HepG2 (cell line): Measurements from ENCODE around the gene IGFL1. TPM values are rescaled to one million over a fixed set of nuclear protein-coding genes. Genes with fewer than 3 reads are reported as not detected.
A peak's percentile ranks its signal among the peaks of the same experiment; 100 is the strongest.

Source experiments
- AGO1 ChIP-seq: fragments of 200-400 bp; formaldehyde crosslinking; IDR thresholded peaks from 2 replicates; pipeline ENCODE4 v1.6.1; 2017; ENCODE audit warnings: mild to moderate bottlenecking, low read depth, low read length, moderate library complexity; ENCODE audit not compliant: poor library complexity, severe bottlenecking
- HDAC1 ChIP-seq: sonication (generic); formaldehyde crosslinking; IDR thresholded peaks from 2 replicates; pipeline ENCODE4 v1.5.1; 2020; ENCODE audit warnings: mild to moderate bottlenecking, missing genetic modification reagents
- MEIS1 ChIP-seq: sonication (generic); formaldehyde crosslinking; IDR thresholded peaks from 2 replicates; pipeline ENCODE4 v1.9.0; 2021; ENCODE audit warnings: mild to moderate bottlenecking, missing genetic modification reagents, moderate library complexity, borderline replicate concordance
- PCBP1 ChIP-seq: fragments of 200-400 bp; formaldehyde crosslinking; IDR thresholded peaks from 2 replicates; pipeline ENCODE4 v1.6.1; 2017; ENCODE audit warnings: mild to moderate bottlenecking, low read depth, low read length, borderline replicate concordance
- REPIN1 ChIP-seq: sonication (generic); formaldehyde crosslinking; IDR thresholded peaks from 2 replicates; pipeline ENCODE4 v1.8.0; 2022; ENCODE audit warnings: missing genetic modification reagents, low read depth, mild to moderate bottlenecking, borderline replicate concordance
- ZNF138 ChIP-seq: sonication (generic); formaldehyde crosslinking; IDR thresholded peaks from 2 replicates; pipeline ENCODE4 v1.5.0; 2020; ENCODE audit warnings: mild to moderate bottlenecking, low read depth, missing genetic modification reagents
- ZNF326 ChIP-seq: sonication (generic); formaldehyde crosslinking; IDR thresholded peaks from 2 replicates; pipeline ENCODE4 v1.4.0; 2020; ENCODE audit warnings: missing genetic modification reagents, borderline replicate concordance
- ZNF713 ChIP-seq: sonication (generic); formaldehyde crosslinking; IDR thresholded peaks from 2 replicates; pipeline ENCODE4 v1.4.0; 2020; ENCODE audit warnings: mild to moderate bottlenecking, missing genetic modification reagents
- ZNF878 ChIP-seq: sonication (generic); formaldehyde crosslinking; IDR thresholded peaks from 2 replicates; pipeline ENCODE4 v1.8.1; 2023; ENCODE audit warnings: mild to moderate bottlenecking, missing genetic modification reagents, moderate library complexity
- polyA plus RNA-seq, 8 experiments: library from polyadenylated mRNA; depleted of rRNA in 3 of 8; stranded (reverse) in 7 of 8; unstranded in 1 of 8; fragments of >200 nt; fragmentation: Illumina TruSeq in 4 of 8; extraction: Trizol in 4 of 8; gene quantifications; 2 replicates each; pipeline versions ENCODE4 v1.2.1 to v1.2.3, GENCODE V29; 2011 to 2016; ENCODE audit warnings: low read depth in 4 of 8, missing spikeins in 1 of 8, mixed read lengths in 1 of 8; ENCODE audit not compliant: insufficient read depth in 1 of 8
- total RNA-seq, 5 experiments: library from RNA; depleted of rRNA; stranded (reverse); fragments of >200 nt; fragmentation: Illumina TruSeq; extraction: Trizol; gene quantifications; 2 replicates each; pipeline ENCODE4 v1.2.3, GENCODE V29; 2016; ENCODE audit warnings: low read depth in 1 of 5
- TF ChIP-seq, protein P1 (sequence below): sonication (generic); formaldehyde crosslinking; IDR thresholded peaks from 2 replicates; pipeline ENCODE4 v1.5.0; 2020; ENCODE audit warnings: missing genetic modification reagents
- TF ChIP-seq, protein P2 (sequence below): sonication (generic); formaldehyde crosslinking; IDR thresholded peaks from 2 replicates; pipeline ENCODE4 v1.5.0; 2020; ENCODE audit warnings: missing genetic modification reagents
- TF ChIP-seq, protein P3 (sequence below): sonication (generic); formaldehyde crosslinking; IDR thresholded peaks from 2 replicates; pipeline ENCODE4 v1.5.1; 2020; ENCODE audit warnings: mild to moderate bottlenecking, missing genetic modification reagents, borderline replicate concordance
- TF ChIP-seq, protein P4 (sequence below): sonication (generic); formaldehyde crosslinking; IDR thresholded peaks from 2 replicates; pipeline ENCODE4 v1.4.0; 2020; ENCODE audit warnings: mild to moderate bottlenecking, missing genetic modification reagents
- TF ChIP-seq, protein P5 (sequence below): sonication (generic); formaldehyde crosslinking; IDR thresholded peaks from 2 replicates; pipeline ENCODE4 v1.4.0; 2020; ENCODE audit warnings: missing genetic modification reagents

Gene IGFL1
- total and polyA plus RNA-seq, 2 of the 13 experiments (the other 11 are each of a cell fraction or from before 2014, with no cell fraction given), result not detected

DNA sequence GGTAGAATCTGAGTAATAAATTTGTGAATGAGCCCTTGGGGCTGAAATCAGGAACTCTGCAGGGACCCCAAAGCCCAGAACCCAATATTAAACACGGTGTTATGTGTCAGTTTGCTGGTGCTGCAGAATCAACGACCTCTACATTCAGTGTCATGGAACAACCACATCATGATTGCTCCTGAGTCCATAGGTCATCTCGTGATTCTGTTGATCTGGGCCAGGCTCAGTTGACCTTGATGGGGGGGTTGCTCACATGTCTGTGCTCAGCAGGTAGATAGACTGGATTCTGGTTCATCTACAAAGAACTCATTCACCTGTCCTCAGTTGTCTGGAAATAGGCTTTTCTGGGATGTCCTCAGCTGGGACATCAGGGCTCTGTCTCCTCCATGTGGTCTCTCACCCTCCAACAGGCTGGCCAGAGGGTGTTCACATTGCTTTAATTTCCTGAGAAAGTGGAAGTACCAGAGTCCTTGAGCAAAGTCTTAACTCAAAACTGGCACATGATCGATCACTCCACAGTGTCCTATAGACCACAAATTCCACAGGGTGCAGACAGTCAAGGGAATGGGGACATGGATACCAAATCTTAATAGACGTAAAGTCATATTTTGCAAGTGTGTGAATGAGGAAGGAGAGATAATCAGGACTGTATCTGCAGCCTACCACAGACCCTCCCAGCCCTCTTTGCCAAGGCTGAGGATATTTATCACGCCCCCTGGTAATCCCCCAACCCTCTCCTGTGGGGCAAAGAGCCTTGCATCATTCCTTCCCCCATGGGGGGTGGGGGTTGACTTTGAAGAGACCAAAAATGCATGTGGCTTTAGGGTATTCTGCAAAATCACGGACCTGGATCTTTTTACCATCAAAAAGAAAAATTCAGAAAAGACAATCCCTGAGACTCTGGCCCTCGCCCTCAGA, 39.3 kb upstream of the IGFL1 start (continued):
- no peak for TF ChIP-seq PCBP1
- TF ChIP-seq, protein P1, sequence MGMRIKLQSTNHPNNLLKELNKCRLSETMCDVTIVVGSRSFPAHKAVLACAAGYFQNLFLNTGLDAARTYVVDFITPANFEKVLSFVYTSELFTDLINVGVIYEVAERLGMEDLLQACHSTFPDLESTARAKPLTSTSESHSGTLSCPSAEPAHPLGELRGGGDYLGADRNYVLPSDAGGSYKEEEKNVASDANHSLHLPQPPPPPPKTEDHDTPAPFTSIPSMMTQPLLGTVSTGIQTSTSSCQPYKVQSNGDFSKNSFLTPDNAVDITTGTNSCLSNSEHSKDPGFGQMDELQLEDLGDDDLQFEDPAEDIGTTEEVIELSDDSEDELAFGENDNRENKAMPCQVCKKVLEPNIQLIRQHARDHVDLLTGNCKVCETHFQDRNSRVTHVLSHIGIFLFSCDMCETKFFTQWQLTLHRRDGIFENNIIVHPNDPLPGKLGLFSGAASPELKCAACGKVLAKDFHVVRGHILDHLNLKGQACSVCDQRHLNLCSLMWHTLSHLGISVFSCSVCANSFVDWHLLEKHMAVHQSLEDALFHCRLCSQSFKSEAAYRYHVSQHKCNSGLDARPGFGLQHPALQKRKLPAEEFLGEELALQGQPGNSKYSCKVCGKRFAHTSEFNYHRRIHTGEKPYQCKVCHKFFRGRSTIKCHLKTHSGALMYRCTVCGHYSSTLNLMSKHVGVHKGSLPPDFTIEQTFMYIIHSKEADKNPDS (CRISPR knock-in tag), result no peak
- TF ChIP-seq HDAC1, result peak; percentile 29; the same call in 1 of the 2 replicates
- TF ChIP-seq, protein P2, sequence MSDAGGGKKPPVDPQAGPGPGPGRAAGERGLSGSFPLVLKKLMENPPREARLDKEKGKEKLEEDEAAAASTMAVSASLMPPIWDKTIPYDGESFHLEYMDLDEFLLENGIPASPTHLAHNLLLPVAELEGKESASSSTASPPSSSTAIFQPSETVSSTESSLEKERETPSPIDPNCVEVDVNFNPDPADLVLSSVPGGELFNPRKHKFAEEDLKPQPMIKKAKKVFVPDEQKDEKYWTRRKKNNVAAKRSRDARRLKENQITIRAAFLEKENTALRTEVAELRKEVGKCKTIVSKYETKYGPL (CRISPR knock-in tag), result no peak
- no peak for TF ChIP-seq AGO1
- TF ChIP-seq MEIS1, result no peak
- TF ChIP-seq, protein P3, sequence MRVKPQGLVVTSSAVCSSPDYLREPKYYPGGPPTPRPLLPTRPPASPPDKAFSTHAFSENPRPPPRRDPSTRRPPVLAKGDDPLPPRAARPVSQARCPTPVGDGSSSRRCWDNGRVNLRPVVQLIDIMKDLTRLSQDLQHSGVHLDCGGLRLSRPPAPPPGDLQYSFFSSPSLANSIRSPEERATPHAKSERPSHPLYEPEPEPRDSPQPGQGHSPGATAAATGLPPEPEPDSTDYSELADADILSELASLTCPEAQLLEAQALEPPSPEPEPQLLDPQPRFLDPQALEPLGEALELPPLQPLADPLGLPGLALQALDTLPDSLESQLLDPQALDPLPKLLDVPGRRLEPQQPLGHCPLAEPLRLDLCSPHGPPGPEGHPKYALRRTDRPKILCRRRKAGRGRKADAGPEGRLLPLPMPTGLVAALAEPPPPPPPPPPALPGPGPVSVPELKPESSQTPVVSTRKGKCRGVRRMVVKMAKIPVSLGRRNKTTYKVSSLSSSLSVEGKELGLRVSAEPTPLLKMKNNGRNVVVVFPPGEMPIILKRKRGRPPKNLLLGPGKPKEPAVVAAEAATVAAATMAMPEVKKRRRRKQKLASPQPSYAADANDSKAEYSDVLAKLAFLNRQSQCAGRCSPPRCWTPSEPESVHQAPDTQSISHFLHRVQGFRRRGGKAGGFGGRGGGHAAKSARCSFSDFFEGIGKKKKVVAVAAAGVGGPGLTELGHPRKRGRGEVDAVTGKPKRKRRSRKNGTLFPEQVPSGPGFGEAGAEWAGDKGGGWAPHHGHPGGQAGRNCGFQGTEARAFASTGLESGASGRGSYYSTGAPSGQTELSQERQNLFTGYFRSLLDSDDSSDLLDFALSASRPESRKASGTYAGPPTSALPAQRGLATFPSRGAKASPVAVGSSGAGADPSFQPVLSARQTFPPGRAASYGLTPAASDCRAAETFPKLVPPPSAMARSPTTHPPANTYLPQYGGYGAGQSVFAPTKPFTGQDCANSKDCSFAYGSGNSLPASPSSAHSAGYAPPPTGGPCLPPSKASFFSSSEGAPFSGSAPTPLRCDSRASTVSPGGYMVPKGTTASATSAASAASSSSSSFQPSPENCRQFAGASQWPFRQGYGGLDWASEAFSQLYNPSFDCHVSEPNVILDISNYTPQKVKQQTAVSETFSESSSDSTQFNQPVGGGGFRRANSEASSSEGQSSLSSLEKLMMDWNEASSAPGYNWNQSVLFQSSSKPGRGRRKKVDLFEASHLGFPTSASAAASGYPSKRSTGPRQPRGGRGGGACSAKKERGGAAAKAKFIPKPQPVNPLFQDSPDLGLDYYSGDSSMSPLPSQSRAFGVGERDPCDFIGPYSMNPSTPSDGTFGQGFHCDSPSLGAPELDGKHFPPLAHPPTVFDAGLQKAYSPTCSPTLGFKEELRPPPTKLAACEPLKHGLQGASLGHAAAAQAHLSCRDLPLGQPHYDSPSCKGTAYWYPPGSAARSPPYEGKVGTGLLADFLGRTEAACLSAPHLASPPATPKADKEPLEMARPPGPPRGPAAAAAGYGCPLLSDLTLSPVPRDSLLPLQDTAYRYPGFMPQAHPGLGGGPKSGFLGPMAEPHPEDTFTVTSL (CRISPR knock-in tag), result peak; percentile 52; the same call in 1 of the 2 replicates
- no peak for TF ChIP-seq ZNF878 (CRISPR knock-in tag)
- no peak for TF ChIP-seq ZNF326 (CRISPR knock-in tag)
- TF ChIP-seq ZNF713, result no peak
- TF ChIP-seq, protein P4, sequence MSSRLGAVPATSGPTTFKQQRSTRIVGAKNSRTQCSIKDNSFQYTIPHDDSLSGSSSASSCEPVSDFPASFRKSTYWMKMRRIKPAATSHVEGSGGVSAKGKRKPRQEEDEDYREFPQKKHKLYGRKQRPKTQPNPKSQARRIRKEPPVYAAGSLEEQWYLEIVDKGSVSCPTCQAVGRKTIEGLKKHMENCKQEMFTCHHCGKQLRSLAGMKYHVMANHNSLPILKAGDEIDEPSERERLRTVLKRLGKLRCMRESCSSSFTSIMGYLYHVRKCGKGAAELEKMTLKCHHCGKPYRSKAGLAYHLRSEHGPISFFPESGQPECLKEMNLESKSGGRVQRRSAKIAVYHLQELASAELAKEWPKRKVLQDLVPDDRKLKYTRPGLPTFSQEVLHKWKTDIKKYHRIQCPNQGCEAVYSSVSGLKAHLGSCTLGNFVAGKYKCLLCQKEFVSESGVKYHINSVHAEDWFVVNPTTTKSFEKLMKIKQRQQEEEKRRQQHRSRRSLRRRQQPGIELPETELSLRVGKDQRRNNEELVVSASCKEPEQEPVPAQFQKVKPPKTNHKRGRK, result no peak
- TF ChIP-seq, protein P5, sequence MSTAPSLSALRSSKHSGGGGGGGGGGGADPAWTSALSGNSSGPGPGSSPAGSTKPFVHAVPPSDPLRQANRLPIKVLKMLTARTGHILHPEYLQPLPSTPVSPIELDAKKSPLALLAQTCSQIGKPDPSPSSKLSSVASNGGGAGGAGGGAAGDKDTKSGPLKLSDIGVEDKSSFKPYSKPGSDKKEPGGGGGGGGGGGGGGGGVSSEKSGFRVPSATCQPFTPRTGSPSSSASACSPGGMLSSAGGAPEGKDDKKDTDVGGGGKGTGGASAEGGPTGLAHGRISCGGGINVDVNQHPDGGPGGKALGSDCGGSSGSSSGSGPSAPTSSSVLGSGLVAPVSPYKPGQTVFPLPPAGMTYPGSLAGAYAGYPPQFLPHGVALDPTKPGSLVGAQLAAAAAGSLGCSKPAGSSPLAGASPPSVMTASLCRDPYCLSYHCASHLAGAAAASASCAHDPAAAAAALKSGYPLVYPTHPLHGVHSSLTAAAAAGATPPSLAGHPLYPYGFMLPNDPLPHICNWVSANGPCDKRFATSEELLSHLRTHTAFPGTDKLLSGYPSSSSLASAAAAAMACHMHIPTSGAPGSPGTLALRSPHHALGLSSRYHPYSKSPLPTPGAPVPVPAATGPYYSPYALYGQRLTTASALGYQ, result no peak
- no peak for TF ChIP-seq REPIN1 (CRISPR knock-in tag)
- no peak for TF ChIP-seq ZNF138 (CRISPR knock-in tag)
